ENCODE measurements around the gene NEUROG3.
"Not testable (repeated sequence)": the region's sequence is repeated elsewhere in the genome, so short reads cannot be mapped to it uniquely, and the experiment has no call there.

The NEUROG3 gene

DNA sequence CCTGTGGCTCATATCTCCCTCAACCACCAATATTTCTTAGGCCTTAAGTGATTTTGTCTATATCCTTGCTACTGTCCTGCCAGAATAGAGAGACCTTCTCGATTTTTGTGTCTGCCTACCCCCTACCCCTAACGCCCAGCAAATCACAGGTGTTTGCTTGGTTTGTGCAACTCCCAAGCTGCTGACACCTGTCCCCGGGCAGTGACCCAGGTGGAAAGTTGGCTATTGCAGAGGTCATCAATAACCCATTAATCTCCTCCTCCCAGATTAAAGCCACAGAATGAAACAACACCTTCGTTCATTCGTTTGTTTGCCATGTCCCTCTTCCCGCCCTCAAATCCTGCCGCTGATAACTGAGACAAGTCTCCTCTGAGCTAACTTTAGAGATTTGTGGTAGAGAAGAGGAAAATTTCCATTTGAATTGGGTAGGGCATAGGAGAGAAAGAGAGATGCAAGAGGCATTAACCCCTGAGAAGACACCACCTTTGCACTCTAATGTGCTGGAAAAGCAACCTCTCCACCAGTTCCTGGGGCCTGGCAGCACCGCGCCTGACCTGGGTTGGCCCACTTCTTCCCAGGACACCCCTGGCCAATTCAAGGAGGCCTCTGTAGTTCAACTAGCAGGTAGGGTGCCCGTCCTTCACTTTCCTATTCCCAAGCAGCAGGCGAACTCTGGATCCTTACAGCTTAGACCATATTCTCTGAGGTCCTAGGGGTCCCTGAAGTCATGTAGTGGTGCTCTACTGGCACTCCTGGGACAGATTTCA, 3.0 kb downstream of the NEUROG3 start:
- DNase-seq, result no peak

DNA sequence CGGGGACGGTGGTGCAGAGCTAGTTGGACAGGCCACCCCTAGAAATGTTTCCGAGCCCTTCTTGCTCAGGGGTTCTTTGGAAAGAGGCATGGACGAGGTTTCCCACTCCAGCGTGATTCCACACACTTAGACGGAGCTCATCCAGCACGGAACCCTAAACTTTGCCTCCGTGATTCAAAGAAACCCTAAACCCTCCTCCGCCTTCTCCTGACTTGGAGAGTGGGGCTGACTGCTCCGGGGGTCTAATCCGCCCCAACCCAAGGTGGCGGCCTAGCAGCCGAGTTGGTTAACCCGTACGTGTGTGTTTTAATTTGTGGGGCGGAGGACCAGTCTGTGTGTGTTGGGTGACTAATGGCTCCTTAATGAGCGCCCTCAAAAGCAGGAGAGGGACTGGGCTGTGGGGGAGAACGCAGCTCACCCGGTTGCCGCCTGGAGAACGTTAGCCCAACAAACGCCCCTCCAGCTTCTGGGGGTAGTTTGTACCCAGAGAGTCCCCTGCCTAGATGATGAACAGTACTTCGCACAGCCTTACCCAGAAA, 3.8 kb downstream of the NEUROG3 start:
- no peak for DNase-seq

DNA sequence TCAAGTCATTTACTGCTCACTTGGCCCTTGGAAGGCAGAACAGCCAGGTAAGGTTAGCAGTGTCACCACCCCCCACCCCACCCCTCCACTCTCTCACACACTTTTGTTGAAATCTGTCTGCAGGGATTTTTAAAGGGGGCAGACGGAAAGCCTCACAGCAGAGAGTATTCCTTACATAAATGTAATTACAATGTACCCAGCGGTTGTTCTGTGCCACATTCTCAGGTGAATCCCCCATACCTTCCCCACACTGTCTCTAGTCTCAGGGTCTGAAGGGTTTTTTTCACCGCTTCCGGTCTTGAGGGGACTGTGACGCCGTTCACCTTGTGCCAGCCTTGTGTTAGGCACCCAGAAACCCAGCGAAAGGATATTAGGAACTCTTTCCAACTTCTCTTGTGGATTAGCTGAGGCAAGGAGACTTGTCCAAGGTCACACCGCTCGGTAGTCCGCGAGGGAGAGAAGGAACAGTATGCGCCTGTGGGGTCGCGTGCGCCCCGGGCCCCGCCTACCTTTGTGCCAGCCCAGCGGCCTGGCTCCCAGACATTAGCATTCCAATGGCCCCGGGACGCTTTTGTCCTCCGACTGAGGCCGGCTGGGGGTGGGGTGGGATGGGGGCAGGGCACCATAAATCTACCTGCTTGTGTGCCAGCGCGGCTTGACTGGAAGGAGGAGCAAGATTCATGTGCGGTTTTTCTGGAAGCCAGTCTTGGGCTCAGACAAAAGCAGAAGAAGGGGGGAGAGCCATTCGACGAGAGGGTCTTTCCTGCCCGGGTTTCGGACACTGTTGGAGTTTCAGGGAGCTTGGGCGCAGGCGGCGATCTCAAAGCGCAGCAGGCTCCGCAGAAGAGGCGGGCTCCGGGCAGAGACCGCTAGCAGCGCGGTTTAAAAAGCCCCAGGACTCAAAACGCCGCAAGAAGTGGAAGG, 4.5 kb downstream of the NEUROG3 start:
- DNase-seq, result no peak

DNA sequence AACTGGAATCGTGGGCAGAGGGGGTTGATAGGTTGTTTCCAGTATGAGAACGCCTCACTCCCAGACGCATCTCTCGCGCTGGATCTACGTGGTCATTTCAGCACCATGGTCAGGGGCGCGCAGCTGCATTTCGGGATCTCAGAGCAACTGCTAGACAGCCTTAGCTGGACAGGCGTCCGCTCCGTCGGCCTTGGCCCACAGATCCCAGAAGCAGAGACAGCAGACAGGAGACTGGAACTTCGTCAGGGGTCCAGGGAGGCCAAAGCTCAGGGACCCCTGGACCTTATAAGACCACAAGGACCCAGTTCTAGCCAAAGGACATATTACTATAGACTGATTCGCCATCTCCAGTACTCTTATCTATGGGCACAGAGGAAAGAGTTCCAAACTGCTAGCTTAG, 5.3 kb downstream of the NEUROG3 start:
- DNase-seq, result no peak

DNA sequence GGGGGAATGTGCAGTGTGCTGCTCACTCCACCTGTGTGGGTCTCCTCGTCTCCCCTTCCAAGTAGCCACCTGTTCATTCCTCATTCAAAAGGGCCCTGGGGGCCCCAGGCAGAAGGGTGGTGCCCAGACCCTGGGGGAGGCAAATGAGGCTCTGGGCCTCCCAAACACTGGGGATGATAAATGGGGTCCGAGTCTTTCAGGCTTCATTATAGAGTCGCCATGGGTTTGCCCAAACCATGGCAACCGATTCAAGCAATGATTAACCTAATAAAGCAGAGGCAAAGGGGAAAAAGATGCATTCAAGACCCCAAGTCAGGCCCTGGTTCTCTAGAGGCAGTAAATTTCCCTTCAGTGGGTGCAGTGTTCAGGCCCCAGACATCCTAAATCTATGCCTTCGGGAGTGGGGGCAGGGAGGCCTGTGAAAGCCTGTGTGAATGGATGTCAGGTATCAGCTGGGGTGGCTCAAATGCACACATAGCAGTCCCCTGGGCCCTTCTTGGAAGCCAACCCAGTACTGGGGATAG, 10.4 kb downstream of the NEUROG3 start:
- DNase-seq, result no peak

DNA sequence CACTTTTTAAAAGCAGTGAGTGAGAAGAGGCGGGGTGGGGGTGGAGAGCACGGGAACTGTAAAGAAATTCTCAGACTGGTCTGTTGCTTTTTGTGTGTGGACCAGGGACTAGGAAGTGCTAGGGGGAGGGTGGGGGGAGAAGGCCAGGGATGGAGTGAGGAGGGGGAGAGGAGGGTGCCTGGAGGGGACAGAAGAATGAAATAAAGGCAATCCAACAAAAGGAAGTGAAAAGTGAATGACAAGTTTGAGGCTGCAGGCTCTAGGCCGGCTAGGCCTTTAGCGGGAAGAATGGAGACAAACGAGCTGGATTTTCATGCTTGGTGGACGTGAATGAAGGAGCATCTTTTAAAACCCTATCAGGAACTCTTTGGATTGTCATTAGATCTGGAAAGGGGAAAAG, 13.7 kb downstream of the NEUROG3 start:
- no peak for DNase-seq

DNA sequence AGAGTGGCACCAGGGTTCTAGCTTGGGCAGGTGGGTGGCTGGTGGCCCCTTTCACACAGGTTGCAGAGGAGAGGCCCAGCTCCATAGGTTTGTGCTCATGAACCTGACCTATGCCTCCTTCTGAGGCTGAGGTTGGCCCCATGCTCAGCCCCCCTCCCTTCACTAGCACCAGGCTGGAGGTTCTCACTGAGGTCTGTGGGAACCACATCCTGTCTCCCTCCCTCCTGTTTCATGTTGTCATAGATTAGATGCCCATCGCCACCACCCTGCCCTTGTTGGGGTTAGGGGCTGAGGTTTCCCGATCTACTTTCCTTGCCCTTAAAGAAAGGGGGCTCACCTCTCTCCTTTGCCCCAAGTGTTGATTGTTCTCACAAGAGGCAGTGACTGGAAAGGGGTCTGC, 14.7 kb downstream of the NEUROG3 start:
- DNase-seq, result no peak

DNA sequence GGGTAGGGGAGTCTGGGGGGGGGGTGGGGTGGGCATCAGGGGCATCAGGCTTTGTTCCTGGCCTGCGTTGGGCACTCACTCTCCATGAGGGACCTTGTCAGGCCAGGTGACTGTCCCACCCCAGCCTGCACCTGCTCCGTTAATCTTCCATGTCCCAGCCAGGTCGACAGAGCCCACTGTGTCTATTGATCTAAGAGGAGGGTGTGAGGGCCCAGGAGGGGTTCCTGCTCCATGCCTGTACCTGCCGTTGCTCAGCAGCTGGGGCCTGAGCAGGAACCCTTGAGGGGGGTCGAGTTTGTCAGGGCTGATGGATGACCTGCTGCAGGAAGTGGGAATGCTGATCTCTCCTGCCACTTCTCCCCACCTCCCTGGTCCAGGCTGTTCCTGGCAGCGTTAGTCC, 18.6 kb downstream of the NEUROG3 start:
- no peak for DNase-seq

DNA sequence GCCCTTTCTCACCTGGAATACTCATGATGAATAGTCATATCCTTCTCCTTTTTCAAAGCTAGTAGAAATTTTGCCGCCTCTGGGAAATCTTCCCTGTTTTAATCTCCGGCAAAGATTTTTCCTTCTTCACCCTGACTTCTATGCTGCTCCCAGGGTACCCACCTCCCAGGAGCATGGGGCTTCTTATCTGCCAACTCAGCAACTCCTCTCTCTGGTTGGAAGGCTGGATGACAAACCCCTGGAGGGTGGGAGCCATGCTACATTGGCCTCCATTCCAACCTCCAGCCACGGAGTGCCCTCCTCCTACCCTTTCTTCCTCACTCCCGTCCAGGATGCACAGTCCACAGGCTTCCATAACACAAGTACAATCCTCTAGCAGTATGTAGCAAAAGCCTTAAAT, 19.9 kb downstream of the NEUROG3 start:
- no peak for DNase-seq

DNA sequence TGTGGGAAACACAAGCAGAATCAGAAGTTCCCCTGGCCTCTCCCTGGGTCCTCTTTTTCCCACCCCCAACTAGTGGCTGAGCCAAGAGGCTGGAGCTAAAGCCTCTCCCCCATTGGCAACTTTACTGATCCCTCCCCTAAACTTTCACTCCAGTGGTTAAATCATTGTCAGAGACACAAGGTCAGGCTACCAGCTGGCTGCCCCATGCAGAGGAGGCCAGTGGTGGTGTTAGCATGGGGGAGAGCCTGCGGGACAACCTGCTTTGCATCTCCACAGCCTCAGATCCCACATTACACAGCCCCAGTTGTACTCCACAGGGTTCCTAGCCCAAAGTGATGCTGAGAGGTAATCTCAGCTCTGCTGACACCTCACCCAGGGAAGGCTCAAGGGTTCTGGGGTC, 21.0 kb downstream of the NEUROG3 start:
- DNase-seq, result no peak

DNA sequence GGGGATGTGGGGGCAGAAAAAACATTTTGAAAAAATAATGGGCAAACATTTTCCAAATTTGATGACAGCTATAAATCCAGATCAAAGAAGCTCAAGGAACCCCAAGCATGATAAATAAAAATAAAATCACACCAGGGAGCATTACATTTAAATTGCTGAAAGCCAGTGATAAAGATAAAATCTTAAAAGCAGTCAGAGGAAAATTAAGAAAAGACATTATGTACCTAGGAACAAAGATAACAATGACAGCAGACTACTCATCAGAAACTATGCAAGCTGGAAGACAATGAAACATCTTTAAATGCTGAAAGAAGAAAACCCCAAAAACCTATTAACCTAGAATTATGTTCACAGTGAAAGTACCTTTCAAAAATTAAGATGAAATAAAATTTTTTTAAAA, 23.3 kb downstream of the NEUROG3 start:
- no peak for DNase-seq

DNA sequence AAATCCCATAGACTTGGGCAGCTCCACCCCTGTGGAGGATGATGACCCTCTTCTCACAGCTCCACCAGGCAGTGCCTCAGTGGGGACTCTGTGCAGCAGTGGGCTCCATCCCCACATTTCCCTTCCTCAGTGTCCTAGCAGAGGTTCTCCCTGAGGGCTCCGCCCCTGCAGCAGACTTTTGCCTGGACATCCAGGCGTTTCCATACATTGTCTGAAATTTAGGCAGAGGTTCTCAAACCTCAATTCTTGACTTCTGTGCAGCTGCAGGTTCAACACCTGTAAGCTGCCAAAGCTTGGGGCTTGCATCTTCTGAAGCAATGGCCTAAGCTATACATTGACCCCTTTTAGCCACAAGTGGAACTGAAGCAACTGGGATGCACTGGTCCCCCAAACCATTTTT, 31.8 kb downstream of the NEUROG3 start:
- no peak for DNase-seq

DNA sequence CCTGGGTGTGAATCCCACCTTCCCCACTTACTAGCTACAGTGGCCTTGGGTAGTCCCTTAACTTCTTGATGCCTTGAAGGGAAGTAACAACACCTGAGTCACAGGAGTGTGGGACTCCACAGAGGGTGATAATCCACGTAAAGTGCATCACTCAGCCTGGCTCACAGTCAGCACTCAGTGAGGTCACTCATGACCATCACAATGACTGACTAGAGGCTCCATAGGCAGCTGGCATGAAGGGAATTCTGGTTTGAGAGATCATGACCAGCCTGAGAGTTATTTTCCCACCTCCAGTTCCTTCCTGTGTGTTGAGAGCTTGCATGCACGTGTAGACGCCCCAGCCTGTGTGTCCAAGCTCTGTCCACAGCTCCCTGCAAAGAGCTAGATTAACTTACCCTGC, 34.8 kb downstream of the NEUROG3 start:
- no peak for DNase-seq

DNA sequence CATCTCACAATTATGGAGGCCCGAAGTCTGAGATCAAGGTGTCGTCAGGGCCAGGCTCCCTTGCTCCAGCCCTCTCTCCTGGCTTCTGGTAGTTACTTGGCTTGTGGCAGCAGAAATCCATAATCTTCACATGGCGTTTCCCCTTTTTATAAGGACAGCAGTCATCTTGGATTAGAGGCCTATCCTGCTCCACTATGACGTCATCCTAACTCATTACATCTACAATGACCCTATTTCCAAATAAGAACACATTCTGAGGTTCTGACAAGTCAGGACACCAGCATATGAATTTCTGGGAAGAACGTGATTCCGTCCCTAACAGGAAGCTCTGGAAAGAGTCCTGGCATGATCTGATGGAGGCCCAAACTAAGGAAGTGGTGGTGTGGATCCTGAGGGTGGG, 35.8 kb downstream of the NEUROG3 start:
- no peak for DNase-seq

DNA sequence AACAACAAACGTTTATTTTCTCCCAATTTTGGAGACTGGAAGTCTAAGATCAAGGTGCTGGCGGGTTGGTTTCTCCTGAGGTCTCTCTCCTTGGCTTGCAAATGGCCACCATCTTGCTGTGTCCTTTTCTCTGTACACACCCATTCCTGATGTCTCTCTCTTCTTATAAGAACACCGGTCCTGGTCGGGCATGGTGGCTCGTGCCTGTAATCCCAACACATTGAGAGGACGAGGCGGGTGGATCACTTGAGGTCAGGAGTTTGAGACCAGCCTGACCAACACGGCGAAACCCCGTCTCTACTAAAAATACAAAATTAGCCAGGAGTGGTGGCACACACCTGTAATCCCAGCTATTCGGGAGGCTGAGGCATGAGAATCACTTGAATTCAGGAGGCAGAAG, 36.7 kb downstream of the NEUROG3 start:
- not testable (repeated sequence) for DNase-seq

DNA sequence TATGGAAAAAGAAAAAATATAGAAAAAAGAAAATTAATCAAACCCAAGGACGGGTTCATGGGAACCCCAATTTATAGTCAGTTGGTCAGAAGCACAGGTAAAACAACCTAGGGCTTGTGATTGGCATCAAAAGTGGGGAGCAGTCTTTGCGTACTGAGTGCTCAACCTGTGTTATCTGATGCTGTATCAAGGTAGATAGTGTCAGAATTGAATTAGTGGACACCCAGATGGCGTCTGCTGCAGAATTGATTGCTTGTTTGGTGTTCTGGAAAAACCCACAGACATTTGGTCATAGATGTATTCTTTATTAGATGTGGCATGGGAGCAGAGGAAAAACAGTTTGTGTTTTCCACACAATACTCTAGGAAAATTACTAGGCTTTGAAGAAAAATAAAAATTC, 39.6 kb downstream of the NEUROG3 start:
- no peak for DNase-seq

DNA sequence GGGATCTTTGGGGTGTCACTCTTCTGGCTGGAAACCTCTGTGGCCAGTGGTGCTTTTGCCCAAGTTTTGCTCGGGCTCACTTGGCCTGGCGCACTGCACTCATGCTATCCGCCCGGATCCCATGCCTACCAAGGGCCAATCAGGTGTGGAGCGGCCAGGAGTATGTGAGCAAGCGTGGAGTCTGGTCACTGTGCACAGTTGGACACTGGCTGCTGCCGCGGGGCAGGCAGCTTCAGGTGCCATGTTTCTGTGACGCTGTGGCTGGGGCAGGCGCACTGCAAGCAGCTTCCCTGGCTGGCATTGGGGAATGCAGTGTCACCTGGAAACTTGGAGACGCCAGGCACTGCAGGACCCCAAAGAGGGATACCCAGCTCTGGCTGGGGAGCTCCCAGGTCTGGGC, 45.3 kb downstream of the NEUROG3 start:
- no peak for DNase-seq

Data from activated CD4-positive, CD25-positive, alpha-beta regulatory T cell (primary cell).